HFF-Myc (cell line): ENCODE data around the gene RAB3GAP1.

Experiments used
- DNase-seq: peaks from one replicate; pipeline ENCODE4 v3.0.0-alpha.2; 2011; ENCODE audit warnings: low read depth; ENCODE audit errors: extremely low read depth
- H3K4me3 ChIP-seq: replicated peaks from 2 replicates; pipeline ENCODE4 v1.5.1; 2011; ENCODE audit warnings: low read depth, mild to moderate bottlenecking, control low read depth, low read length
- CTCF ChIP-seq: IDR thresholded peaks from 2 replicates; pipeline ENCODE4 v1.5.1; 2012; ENCODE audit warnings: mild to moderate bottlenecking, low read depth, low read length, control low read depth; ENCODE audit errors: missing control alignments

The RAB3GAP1 gene

GRCh38 chr2:135144343-135144742, 92.3 kb downstream of the RAB3GAP1 start:
- no peak overlapping the region for H3K4me3 ChIP-seq
- no peak for DNase-seq
- no peak for TF ChIP-seq CTCF

GRCh38 chr2:135149251-135149650, 97.2 kb downstream of the RAB3GAP1 start:
- H3K4me3 ChIP-seq = no peak overlapping the region
- no peak for TF ChIP-seq CTCF
- DNase-seq = no peak

GRCh38 chr2:135150725-135151124, 98.6 kb downstream of the RAB3GAP1 start:
- no peak for TF ChIP-seq CTCF
- no peak overlapping the region for H3K4me3 ChIP-seq
- DNase-seq = no peak

- DNase-seq = no peak
- no peak overlapping the region for H3K4me3 ChIP-seq
Observed at GRCh38 chr2:135151615-135152014, 99.5 kb downstream of the RAB3GAP1 start.

GRCh38 chr2:135152361-135152760, 100.3 kb downstream of the RAB3GAP1 start:
- DNase-seq = no peak
- no peak for TF ChIP-seq CTCF
- H3K4me3 ChIP-seq = no peak overlapping the region

More at GRCh38 chr2:135151615-135152014, 99.5 kb downstream of the RAB3GAP1 start:
- no peak for TF ChIP-seq CTCF

GRCh38 chr2:135154962-135155361, 102.9 kb downstream of the RAB3GAP1 start:
- no peak overlapping the region for H3K4me3 ChIP-seq
- DNase-seq = no peak
- TF ChIP-seq CTCF = no peak

- no peak for DNase-seq
- no peak overlapping the region for H3K4me3 ChIP-seq
- no peak for TF ChIP-seq CTCF
Observed at GRCh38 chr2:135157856-135158255, 105.8 kb downstream of the RAB3GAP1 start.
